Panc1 (cell line): ENCODE results near the gene PDE3A.

ENCODE experiments used
- CTCF ChIP-seq: fragments of 450-650 bp; IDR thresholded peaks from 2 replicates; pipeline ENCODE4 v1.5.1; 2017; ENCODE audit warnings: mild to moderate bottlenecking
- POLR2AphosphoS5 ChIP-seq: IDR thresholded peaks from 2 replicates; pipeline ENCODE4 v1.6.1; 2012; ENCODE audit warnings: mild to moderate bottlenecking, low read depth, low read length, moderate library complexity
- REST ChIP-seq, 2 experiments: IDR thresholded peaks; 2 replicates each; pipeline ENCODE4 v1.6.1; 2011 to 2012; ENCODE audit warnings: low read depth in 2 of 2, control low read depth in 1 of 2, low read length in 1 of 2, mild to moderate bottlenecking in 1 of 2, moderate library complexity in 1 of 2; ENCODE audit not compliant: insufficient read depth in 1 of 2
- SIN3A ChIP-seq: IDR thresholded peaks from 2 replicates; pipeline ENCODE4 v1.6.1; 2012; ENCODE audit warnings: low read depth, mild to moderate bottlenecking, low read length, moderate library complexity, borderline replicate concordance; ENCODE audit not compliant: insufficient read depth

DNA sequence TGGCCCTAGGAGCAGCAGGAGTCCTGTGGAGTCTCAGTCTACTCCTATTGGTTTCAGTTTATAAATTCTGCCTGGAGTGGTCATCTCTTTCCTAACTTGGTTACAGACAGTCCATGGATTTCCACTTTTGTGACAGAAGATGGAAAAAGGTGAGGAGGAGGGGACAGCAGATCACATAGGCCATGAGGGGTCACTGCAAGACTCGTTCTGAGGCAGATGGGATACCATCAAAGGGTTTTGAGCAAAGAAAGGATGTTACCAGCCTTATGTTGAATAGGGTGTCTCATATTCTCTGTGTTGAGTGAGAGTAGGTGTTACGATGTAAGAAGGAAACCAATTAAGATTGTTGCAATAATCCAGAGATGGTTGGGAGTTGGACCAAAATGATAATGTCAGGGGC, 15.3 kb downstream of the PDE3A start:
- no peak for TF ChIP-seq CTCF
- TF ChIP-seq POLR2AphosphoS5 = no peak
- no peak for TF ChIP-seq REST (IDR thresholded peaks at IDR 0.05; ENCODE audit: insufficient read depth in 1 of 2, low read depth in 2 of 2, low read length in 1 of 2)
- TF ChIP-seq SIN3A = no peak
